ENCODE measurements around the gene SLIT3.

SLIT3 gene

DNA sequence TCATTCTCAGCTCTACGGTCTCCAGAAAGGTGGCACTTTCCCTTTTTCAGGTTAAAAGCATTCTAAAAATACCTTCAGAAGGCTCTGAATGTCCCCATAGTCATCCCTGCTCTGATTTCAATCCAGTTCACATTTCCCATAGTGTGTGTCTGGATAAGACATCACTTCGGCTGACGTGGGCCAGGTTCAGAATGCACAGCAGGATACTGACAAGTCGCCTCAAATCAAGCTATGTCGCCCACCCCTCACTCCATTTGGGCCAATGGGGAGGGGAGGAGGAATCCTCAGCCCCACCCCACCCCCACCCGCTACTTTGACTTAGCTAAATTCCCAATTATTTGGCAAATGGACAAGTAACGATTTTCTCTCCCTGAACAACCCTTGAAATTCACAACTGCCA lies 148.0 kb downstream of the SLIT3 start:
- no peak overlapping the region for H3K4me3 ChIP-seq (ENCODE audit: control insufficient read depth, low read depth, low read length)

DNA sequence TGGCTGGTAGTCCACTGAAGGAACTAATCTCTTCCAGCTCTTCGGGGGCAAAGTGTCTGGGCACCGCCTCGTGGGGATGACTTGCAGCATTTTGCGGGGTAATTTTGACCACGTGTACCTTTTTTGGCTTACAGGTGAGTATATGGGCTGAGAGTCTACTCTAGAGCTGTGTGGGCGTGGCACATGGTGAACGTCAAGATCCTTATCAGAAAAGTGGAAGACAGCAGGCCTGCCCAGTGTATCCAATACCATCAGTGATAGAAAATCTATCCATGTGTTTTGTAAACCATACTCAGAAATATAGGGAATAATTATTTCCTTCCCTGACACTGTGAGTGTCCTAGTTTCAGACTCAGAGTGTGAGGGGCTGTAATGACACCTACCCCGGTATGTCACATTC lies 148.5 kb downstream of the SLIT3 start:
- no peak overlapping the region for H3K4me3 ChIP-seq (ENCODE audit: control insufficient read depth, low read depth, low read length)
- DNase-seq (ENCODE audit: low read depth) = no peak
- TF ChIP-seq, protein P1, sequence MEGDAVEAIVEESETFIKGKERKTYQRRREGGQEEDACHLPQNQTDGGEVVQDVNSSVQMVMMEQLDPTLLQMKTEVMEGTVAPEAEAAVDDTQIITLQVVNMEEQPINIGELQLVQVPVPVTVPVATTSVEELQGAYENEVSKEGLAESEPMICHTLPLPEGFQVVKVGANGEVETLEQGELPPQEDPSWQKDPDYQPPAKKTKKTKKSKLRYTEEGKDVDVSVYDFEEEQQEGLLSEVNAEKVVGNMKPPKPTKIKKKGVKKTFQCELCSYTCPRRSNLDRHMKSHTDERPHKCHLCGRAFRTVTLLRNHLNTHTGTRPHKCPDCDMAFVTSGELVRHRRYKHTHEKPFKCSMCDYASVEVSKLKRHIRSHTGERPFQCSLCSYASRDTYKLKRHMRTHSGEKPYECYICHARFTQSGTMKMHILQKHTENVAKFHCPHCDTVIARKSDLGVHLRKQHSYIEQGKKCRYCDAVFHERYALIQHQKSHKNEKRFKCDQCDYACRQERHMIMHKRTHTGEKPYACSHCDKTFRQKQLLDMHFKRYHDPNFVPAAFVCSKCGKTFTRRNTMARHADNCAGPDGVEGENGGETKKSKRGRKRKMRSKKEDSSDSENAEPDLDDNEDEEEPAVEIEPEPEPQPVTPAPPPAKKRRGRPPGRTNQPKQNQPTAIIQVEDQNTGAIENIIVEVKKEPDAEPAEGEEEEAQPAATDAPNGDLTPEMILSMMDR (conservative IDR thresholded peaks at IDR 0.05; ENCODE audit: control insufficient read depth, insufficient read depth, low read depth, low read length) = no peak

More for the DNA sequence above, 148.0 kb downstream of the SLIT3 start:
- no peak for DNase-seq (ENCODE audit: low read depth)
- TF ChIP-seq, protein P1 (conservative IDR thresholded peaks at IDR 0.05; ENCODE audit: control insufficient read depth, insufficient read depth, low read depth, low read length) = no peak

DNA sequence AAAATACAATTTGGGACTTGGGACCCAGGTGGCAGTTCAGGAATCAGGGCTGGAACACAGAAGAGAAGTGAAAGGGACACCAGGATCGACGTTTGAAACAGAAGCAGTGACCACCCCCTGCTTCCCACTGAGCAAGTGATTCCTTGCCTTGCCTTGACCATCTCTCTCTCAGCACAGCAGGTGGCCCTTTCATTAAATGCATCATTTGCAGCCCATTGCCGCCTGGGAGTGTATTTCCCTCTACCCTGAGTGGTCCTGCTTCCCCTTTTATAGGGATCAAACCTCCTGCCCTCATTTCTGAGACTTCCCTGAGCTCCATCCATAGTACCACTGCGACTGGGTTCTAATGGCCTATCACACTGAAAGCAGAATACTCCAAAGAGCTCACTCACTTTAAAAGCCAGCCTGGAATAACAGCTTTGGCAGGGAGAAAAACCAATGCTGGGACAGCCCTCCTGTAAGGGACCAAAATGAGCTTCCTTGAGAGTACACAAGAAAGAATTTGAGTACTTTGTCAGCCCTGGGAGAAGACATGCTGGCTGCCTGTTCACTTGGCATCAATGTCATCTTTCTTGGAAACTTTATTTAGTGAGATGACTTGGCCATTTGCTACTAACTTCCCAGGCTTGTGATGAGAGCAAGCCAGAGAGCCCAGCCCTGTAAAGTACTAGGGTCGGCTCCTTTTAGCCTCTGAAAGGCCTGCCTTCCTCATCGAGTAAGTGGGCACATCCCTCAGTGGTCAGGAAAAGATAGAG lies 149.7 kb downstream of the SLIT3 start:
- no peak for DNase-seq (ENCODE audit: low read depth)
- no peak overlapping the region for H3K4me3 ChIP-seq (ENCODE audit: control insufficient read depth, low read depth, low read length)
- TF ChIP-seq, protein P1 (conservative IDR thresholded peaks at IDR 0.05; ENCODE audit: control insufficient read depth, insufficient read depth, low read depth, low read length) = no peak

DNA sequence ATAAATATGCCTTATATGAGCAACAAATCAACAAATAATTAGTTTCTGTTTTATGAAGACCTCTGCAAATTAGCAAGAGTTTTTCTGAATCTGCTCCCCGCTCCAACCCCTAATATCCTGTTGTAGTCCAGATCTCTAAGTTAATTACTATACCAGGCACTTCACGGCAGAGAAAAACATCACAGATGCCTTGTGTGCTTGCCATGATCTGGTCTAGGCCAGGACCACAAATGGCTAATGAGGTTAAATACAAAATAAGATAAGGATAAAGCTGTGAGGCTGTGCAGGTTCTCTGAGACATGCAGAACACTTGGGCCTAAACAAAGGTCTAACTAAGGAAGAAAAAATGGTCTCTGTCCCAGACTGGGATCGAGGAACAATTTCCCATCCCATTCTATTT lies 150.8 kb downstream of the SLIT3 start:
- H3K4me3 ChIP-seq (ENCODE audit: control insufficient read depth, low read depth, low read length) = no peak overlapping the region
- TF ChIP-seq, protein P1 (conservative IDR thresholded peaks at IDR 0.05; ENCODE audit: control insufficient read depth, insufficient read depth, low read depth, low read length) = no peak
- DNase-seq (ENCODE audit: low read depth) = no peak

DNA sequence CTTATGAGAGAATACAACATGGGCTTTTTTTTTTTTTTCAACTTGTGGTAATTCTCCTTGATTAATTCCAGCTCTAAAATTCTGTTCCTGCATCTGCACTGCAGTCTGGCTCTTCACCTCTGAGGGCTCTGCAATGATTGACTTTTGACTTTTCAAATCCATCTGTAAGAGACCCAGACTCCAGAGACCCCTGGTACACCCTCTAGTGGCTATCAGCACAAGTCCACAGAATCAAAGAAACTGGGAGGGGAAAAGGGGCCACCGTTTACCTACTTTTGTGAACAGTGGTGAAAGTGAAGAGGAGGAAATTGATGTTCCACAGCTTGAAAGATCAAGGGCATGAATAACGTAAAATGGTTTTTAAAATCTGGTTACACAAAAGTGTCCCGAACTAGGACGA lies 151.6 kb downstream of the SLIT3 start:
- TF ChIP-seq, protein P1 (conservative IDR thresholded peaks at IDR 0.05; ENCODE audit: control insufficient read depth, insufficient read depth, low read depth, low read length) = peak; percentile 15
- no peak overlapping the region for H3K4me3 ChIP-seq (ENCODE audit: control insufficient read depth, low read depth, low read length)
- DNase-seq (ENCODE audit: low read depth) = no peak

DNA sequence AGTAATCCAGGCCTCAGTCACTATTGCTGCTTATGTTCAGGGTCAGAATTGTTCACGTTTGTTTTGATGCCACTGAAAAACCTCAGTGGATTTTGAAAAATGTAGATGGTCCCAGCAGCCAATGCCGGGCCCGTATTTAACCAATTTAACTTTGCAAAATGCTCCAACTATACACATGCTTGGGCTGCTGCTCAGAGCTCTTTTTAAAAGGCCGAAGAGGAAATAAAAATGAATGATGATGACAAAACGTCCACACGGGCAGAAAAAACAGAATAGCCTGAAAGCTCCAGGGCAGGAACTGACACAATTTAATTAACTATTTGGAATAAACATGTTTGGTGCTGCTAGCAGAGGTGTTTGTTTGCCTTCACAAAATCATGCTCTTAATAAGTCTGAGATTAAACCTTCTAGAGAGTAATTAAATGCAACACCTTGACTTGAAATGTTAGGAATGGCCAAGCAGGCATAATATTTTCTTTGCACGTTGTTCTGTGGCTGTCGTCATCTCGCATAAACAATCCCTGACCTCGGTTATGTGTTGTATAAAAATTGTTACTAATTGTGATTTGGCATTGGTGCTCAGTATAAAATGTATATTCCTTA lies 152.7 kb downstream of the SLIT3 start:
- TF ChIP-seq, protein P1 (conservative IDR thresholded peaks at IDR 0.05; ENCODE audit: control insufficient read depth, insufficient read depth, low read depth, low read length) = no peak

More for the DNA sequence above, 152.7 kb downstream of the SLIT3 start:
- H3K4me3 ChIP-seq (ENCODE audit: control insufficient read depth, low read depth, low read length) = no peak overlapping the region
- DNase-seq (ENCODE audit: low read depth) = no peak
